IPS DF 4.7 (cell line): ENCODE measurements around the gene IL34.
"Not testable (repeated sequence)": the region's sequence is repeated elsewhere in the genome, so short reads cannot be mapped to it uniquely, and the experiment has no call there.

Source experiments
- DNase-seq: peaks from one replicate; pipeline ENCODE4 v3.0.0-alpha.2; 2013; ENCODE audit warnings: low spot score; ENCODE audit errors: extremely low read depth

Gene IL34

DNA sequence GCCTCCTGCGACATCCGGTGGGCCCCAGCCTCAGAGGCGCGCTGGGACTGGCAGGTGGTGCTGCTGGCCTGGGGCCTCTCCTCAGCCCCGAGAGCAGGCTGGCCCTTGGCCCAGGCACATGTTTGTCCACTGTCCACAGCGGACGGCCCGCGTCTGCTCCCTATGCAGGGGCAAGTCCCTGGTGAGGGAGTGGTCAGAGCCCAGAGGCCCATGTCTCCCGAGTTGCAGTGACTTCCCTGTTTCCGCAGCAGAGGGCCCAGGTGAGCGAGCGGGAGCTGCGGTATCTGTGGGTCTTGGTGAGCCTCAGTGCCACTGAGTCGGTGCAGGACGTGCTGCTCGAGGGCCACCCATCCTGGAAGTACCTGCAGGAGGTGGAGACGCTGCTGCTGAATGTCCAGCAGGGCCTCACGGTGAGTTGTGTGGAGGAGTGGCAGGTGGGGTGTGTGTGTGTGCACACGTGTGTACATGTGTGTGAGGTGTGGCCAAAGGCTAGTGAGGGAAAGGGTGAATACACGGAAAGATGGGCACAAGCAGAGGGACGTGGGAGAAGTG, 10.4 kb downstream of the IL34 start:
- no peak for DNase-seq

DNA sequence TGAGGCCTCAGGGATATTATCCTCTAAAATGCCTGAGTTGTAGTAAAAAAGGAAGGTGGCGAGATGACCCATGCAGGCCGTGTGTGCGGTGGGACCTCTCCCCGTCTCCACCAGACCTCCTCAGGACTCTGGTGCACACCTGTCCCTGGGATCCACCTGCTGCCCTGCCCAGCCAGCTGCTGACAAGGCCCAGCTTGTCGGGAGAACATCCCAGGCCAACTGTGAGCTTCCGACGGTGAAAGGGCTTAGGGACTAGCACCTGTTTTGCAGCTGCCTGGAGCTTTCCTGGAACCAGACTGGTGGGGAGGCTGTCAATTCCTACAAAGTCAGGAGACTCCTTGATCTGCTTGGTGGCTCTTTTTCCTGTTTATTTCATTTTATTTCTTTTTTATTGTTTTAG, 11.6 kb downstream of the IL34 start:
- no peak for DNase-seq

DNA sequence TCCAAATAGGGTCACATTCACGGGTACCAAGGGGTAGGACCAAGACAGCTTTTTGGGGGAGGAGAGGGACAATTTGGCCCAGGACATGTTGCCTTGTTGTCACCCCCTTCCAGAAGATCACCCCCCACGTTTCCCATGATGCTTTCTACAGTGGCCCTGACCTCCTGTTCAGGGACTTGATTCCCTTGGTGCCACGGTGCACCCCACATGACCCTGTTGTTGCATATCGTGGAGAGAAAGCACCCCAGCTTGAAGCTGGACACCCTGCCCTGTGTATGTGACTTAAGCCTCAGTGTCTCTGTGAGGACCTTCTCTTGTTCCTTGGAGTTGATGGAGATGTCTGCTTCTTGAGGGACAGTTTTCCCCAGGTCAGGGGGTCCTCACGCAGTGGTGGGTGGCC, 12.6 kb downstream of the IL34 start:
- DNase-seq, result no peak

DNA sequence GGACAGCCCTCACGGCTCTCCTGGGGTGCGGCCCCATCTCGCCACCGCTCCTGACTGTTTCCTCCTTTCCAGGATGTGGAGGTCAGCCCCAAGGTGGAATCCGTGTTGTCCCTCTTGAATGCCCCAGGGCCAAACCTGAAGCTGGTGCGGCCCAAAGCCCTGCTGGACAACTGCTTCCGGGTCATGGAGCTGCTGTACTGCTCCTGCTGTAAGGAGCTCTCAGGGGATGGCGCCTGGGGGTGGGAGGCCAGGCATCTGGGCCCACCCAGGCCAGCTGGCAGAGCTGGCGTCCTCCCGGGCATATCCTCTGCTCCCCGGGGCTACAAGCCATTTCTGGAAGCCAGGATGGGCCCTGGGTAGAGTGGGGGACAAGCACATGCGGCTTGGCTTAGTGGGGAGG, 13.2 kb downstream of the IL34 start:
- no peak for DNase-seq

DNA sequence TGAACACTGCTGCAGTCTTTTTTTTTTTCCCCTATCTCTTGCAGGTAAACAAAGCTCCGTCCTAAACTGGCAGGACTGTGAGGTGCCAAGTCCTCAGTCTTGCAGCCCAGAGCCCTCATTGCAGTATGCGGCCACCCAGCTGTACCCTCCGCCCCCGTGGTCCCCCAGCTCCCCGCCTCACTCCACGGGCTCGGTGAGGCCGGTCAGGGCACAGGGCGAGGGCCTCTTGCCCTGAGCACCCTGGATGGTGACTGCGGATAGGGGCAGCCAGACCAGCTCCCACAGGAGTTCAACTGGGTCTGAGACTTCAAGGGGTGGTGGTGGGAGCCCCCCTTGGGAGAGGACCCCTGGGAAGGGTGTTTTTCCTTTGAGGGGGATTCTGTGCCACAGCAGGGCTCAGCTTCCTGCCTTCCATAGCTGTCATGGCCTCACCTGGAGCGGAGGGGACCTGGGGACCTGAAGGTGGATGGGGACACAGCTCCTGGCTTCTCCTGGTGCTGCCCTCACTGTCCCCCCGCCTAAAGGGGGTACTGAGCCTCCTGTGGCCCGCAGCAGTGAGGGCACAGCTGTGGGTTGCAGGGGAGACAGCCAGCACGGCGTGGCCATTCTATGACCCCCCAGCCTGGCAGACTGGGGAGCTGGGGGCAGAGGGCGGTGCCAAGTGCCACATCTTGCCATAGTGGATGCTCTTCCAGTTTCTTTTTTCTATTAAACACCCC, 13.8 kb downstream of the IL34 start:
- DNase-seq, result no peak

DNA sequence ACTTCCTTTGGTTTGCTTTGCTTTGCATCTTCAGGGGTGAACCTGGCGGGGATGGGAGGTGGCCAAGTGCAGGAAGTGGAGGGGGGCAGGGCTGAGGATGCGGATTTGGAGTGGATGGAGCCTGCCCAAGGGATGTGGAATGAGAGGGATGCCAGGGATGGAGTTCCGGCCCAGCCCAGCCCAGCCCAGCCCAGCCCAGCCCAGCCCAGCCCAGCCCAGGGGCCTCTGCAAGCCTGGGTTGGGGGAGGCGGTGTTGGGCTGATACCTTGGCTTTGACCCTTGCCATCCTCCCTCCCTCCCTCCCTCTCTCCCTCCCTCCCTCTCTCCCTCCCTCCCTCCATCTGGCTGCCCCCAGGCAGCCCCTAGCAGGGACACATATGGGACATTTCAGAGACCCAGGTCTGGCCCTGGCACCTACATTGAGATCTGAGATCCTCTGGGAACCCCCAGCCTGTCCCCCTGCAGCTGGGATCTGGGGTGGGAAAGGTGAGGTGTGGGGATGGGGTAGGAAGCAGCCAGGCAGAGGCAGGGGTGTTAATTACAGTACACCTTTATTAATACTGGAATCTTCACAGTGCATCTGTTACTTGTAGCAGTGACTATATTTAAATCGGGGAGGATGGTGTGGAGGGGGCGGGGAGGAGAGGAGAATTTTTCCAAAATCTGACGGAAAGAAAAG, 14.5 kb downstream of the IL34 start:
- no peak for DNase-seq

DNA sequence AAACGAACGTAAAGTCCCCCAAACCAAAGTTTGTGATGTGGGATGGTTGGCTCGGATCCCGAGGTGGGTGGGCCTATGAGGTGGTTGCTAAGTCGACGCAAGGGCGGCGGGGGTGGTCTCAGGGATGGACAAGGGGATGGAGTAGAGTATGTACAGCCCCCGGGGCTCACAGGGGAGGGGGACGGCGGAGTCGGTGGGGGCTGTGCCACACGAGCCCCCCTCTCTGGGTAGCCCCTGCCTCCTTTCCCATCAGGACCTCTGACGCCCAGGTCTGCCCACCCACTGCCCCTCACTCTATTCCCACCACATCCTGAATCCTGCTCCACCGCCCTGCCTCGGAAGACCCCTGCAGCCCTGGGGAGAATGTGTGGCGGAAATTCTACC, 15.2 kb downstream of the IL34 start:
- DNase-seq, result no peak

DNA sequence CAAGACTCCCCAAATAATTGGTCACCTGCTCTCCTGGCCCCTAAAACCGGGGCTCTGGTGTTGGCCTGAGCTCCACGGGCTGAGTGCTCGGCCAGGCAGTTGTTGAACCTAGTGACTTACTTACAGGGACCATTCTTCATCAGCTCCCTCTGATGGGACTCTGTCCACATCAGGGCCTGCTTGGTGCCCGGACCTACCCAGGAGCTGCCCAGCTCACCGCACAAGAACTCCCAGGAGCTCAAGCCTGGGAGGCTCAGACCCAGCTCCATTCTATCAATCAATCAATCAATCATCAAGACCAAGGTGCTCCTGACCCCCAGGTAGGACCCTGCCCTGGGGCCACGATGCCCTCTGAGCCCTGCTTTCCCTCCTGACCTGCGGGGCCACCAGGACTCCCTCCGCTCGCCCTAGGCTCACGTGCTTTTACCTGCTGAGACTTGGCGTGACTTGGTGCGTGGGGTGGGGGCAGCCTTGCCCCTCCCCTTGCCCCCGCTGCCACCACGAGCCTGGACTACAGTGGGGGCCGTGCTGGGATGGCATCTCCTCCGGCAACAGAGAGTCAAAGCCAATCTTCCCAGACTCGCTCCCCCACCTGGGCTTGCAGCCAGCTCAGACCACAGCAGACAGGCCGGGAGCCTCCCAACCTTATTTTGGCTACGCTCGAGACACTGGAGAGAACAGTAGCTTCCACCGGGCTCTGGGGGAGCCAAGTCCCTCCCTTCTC, 15.7 kb downstream of the IL34 start:
- no peak for DNase-seq

DNA sequence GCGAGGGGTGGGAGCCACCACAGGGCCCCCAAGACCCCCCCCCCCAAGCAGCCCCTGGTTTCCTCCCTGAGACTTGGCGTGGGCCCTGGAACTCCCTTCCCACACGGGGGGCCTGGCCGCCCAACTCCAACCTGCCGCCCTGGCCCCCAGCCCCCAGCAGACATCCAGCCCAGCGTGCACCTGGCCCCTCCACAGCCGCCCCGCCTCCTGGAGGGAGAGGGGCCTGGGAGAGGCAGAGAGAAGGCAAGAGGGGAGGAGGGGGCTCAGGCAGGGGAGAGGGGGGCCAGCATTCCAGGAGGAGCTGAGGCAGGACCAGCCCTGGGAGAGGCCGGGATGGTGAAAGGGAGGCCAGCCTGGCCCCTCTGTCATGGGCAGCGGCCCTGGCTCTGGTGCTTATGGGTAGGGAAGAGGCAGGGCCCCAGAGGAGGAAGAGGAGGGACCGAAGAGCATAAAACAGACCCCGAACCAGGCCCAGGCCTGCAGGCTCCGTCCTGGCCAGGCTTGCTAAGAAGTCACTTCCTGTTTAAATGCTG, 16.7 kb downstream of the IL34 start:
- no peak for DNase-seq

DNA sequence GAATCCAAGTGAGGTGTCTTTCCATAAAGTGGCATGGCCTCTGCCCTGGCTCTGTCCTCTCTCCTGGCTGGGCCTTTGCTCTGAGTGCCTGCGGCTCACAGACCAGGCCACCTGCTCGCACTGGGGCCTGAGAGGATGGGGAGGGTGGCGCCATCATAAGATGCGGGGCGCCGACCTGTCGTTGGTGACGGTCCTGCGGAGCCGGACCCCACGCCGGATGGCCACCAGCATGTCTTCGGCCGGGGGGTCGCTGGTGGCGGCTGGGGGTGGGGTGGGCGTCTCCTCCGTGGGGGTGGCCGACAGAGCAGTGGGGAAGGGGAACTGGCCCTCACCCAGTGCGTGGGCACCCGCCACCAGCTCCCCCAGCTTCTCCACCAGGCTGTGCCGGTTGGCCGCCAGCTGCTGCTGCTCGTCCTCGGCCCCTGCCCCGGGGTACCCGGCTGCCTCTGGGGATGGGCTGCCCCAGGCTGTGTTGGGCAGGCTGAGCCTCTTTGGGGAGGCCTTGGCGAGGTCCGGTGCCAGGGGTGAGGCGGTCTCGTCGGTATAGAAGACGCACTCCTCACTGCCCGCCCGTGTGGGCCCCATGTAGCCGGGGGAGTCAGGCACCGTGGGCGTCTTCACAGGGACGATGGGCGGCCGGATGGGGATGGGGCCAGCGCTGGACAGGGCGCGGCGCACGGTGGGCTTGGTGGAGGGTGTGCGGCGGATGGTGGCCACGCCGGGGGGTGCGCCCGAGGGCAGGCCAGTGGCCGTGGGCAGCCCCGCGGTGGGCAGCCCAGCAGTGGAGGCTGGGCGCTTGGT, 17.4 kb downstream of the IL34 start:
- no peak for DNase-seq

DNA sequence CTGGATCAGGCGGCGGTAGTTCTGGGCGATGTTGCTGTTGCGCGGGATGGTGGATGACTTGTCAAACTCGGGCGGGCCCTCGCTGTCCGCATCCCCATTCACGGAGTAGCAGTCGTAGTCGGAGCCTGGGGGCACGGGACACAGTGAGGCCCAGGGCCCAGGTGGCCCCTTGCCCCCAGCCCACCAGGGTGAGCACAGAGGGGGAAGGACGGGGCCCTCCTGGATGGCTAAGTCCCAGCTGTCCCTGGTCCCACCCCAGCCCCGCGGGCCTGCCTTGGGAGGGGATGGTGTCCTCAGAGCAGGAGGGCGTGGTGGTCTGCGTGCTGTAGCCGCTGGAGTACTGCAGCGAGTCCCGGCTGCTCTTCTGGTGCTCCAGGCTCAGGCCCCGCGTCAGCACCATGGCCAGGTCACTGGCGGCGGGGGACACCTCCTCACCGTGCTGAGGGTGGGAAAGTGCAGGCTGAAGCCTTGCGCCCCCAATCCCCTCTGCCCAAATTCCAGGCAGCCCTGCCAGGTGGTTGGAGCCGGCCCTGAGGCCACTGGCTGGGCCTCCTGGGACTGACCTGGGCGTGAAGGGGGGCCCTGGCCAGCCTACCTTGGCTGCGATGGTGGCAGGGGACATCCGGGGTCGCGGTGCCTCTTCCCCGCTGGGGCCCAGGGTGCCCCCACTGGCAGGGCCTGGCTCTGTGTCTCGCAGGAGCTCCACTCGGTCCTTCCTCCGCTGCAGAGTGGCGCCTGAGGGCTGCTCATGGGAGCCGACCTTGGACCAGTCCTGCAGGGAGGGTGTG, 18.2 kb downstream of the IL34 start:
- no peak for DNase-seq

DNA sequence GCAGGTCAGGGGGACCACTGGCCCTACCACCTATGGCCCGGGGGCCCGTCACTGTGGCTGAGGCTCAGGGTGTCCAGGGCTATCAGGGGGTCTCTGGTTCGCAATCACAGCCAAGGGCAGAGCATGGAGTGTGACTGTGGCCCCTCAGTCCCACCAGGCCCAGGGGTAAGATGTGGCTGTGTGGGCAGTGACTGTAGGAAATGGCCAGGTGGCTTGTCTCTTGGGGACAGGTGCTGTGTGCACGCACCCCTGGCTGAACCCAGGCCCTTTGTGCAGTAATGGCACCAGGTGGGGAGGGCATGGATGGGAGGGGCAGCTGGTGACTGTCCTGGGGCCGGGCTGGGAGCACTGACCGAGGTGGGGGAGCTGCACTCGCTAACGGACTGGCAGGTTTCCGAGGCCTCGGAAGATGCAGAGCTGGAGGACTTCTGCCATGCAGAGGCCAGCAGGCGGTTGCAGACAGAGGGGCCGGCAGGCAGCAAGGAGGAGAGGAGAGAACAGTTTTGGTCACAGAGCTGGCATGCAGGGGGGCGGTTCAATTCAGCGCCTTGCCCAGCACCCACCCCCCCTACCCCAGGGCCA, 18.8 kb downstream of the IL34 start:
- DNase-seq, result no peak

DNA sequence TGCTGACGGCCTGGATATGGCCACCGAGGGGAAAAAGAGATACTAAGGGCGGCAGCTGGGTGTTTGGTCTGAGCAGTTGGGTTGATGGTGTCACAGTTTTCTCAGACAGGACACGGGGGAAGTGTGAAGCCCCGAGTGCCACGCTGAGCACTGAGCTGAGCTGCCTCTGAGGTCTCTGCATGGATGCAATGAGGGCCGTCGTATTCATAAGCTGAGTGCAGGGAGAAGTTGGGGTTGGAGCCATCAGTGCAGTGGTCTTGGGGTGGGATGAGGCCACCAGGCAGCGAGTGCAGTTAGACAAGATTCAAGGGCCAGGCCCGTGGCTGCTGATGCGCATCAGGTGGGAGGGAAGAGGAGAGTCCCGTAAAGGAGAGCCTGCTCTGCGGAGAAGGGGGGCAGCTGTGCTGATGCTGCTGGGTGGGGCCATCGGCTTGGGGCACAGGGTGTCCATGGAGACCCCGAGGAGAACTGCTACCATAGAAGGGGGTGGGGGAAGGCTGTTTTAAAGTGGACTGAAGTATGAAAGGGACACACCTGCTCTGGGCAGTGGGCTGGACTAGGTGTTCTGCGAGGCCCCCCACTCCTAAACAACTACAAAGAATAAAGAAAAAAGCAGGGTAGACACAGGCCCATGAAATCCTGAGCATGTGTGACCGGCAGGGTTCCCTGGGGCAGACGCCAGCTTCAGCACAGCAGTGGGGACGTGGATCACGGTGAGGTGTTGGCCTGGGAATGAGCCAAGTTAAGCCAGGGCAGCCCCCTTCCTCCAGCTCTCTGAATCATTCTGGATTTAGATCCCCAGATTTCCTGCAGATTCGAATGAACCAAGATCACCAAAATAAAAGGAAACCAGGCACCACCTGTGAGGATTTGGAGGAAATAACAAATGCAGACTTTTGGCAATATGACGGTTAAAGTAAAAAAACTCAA, 19.7 kb downstream of the IL34 start:
- no peak for DNase-seq

DNA sequence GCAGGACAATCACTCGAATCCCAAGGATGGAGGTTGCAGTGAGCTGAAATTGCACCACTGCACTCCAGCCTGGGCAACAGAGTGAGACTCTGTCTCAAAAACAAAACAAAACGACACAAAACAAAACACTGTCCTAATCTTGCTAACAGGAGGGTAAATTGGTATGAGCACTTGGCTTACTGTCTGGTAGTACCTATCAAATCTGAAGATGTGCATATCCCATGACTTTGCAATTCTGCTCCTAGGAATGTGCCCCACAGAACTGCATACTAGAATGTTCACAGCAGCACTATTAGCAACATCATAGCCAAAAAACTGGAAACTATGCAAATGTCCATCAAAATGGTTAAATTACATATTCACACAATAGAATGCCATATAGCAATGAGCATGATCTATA, 23.8 kb downstream of the IL34 start:
- DNase-seq, result no peak

DNA sequence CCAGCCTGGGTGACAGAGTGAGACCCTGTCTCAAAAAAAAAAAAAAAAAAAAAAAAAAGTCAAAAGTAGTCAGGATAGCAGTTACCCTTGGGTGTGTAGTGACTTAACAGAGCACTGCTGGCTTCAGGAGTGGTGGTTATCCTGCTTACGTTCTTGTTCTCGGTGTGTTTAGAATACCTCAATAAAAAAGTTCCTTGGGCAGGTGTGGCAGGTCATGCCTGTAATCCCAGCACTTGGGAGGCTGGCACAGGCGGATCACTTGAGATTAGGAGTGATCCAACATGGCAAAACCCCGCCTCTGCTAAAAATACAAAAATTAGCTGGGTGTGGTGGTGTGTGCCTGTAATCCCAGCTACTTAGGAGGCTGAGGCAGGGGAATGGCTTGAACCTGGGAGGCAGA, 24.6 kb downstream of the IL34 start:
- not testable (repeated sequence) for DNase-seq

DNA sequence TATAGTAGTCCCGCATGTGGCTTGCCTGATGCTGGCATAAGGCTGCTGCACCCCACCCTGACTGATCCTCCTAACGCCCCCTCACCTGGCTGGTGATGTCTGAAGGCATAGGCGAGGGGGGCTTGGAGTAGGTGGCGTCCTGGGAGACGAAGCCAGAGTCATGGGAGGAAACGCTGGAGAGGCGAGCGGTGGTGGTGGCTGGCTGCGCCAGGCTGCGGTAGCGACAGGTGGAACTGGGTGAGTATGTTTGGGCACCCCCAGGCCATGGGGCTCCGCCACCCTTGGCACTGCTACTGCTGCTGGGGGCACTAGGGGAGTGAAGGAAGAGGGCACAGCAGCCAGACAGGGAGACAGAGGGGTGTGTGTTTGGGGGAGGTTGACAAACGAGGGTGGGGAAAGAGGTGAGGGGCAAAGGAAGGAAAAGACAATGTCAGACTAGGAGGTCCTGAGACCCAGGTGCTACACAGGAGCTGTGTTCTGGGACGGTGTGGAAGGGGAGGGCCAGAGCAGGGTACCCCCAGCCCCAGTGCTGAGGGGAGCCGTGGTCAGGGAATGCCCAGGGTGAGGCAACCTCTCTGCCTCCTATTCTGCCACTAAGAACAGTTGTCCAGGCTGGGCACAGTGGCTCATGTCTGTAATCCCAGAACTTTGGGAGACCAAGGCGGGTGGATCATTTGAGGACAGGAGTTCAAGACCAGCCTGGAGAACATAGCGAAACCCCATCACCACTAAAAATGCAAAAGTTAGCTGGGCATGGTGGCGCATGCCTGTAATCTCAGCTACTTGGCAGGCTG, 28.1 kb downstream of the IL34 start:
- no peak for DNase-seq

DNA sequence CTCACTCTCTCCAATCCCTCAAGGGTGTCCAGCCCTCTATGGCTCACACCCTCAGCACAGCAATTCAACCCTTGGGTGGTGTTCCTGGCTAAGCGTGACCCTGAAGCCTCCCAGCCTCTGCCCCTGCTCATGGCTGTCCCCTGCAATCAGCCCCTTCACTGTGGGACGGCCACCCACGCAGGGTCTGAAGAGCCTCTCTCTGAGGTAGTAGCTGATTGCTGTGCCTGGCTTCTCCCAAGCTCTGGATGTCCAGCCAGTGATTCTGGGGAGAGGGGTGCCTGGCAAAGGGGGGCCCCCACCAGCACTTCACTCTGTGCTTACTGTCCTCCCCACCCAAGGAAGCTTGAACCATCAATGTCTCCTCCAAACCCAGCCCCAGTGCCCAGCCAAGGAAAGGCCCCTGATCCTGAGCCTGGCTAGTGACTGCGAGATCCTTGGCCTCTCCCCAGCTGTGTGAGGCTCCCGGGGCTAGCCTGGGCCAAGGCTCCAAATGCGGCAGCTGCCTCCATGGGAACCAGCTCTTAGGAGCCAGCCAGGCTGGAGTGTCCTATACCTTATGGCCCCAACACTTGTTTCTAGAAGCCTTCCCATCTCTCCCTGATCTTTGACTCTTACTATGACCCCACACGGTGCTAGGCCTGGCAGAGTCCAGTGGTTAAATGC, 29.6 kb downstream of the IL34 start:
- no peak for DNase-seq
